ENCODE data around the gene ANKRD22. TPM values are rescaled to one million over a fixed set of nuclear protein-coding genes. Genes with fewer than 3 reads are reported as not detected.

The ANKRD22 gene
- total and polyA plus RNA-seq, 10 of the 15 experiments (the other 5 are each of a cell fraction or from before 2014, with no cell fraction given) = 0.30 to 1.3 (median 0.71) TPM

- TF ChIP-seq RCOR1 (conservative IDR thresholded peaks at IDR 0.05; ENCODE audit: low read depth, low read length) (no peak), BCL11A (IDR thresholded peaks at IDR 0.05; ENCODE audit: low read depth, low read length) (no peak), HSF1 (IDR thresholded peaks at IDR 0.05; ENCODE audit: low read depth, low read length) (no peak), CEBPZ (IDR thresholded peaks at IDR 0.05; ENCODE audit: low read depth, low read length) (no peak), RUNX3 (IDR thresholded peaks at IDR 0.05; ENCODE audit: low read length) (peak; percentile 13; the same call in 1 of the 2 replicates), PML (IDR thresholded peaks at IDR 0.05; ENCODE audit: low read length) (no peak), ZBTB4 (CRISPR knock-in tag; IDR thresholded peaks at IDR 0.05) (no peak), SMAD5 (IDR thresholded peaks at IDR 0.05; ENCODE audit: low read depth) (no peak), HDAC2 (IDR thresholded peaks at IDR 0.05) (no peak), SMARCA5 (IDR thresholded peaks at IDR 0.05) (no peak), PAX5 (IDR thresholded peaks at IDR 0.05; ENCODE audit: borderline replicate concordance, low read depth, low read length) (no peak), SUPT20H (IDR thresholded peaks at IDR 0.05; ENCODE audit: borderline replicate concordance, control insufficient read depth, low read depth, low read length) (no peak), BHLHE40 (IDR thresholded peaks at IDR 0.05; ENCODE audit: borderline replicate concordance in 1 of 2, low read depth in 2 of 2, low read length in 1 of 2) (peak; percentile 12 to 47; a peak in 2 of 4 replicates), CBFB (IDR thresholded peaks at IDR 0.05; ENCODE audit: low read depth) (no peak), TCF7 (IDR thresholded peaks at IDR 0.05; ENCODE audit: borderline replicate concordance) (no peak), SRF (IDR thresholded peaks at IDR 0.05; ENCODE audit: low read depth in 2 of 2, low read length in 2 of 2) (no peak), TARDBP (IDR thresholded peaks at IDR 0.05; ENCODE audit: borderline replicate concordance) (no peak), NBN (IDR thresholded peaks at IDR 0.05) (no peak), SREBF1 (IDR thresholded peaks at IDR 0.05; ENCODE audit: low read length) (no peak), JUNB (IDR thresholded peaks at IDR 0.05) (peak; percentile 58)
- TF ChIP-seq, protein P1, sequence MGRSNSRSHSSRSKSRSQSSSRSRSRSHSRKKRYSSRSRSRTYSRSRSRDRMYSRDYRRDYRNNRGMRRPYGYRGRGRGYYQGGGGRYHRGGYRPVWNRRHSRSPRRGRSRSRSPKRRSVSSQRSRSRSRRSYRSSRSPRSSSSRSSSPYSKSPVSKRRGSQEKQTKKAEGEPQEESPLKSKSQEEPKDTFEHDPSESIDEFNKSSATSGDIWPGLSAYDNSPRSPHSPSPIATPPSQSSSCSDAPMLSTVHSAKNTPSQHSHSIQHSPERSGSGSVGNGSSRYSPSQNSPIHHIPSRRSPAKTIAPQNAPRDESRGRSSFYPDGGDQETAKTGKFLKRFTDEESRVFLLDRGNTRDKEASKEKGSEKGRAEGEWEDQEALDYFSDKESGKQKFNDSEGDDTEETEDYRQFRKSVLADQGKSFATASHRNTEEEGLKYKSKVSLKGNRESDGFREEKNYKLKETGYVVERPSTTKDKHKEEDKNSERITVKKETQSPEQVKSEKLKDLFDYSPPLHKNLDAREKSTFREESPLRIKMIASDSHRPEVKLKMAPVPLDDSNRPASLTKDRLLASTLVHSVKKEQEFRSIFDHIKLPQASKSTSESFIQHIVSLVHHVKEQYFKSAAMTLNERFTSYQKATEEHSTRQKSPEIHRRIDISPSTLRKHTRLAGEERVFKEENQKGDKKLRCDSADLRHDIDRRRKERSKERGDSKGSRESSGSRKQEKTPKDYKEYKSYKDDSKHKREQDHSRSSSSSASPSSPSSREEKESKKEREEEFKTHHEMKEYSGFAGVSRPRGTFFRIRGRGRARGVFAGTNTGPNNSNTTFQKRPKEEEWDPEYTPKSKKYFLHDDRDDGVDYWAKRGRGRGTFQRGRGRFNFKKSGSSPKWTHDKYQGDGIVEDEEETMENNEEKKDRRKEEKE (IDR thresholded peaks at IDR 0.05) = no peak
Measured at GRCh38 chr10:88810196-88810961, 41.3 kb downstream of the ANKRD22 start (continued).

All from GM12878 (cell line).